NB4 (cell line): ENCODE measurements around the gene MX1.

Experiments used
- MYC ChIP-seq: IDR thresholded peaks from 2 replicates; pipeline ENCODE4 v1.6.1; 2011; ENCODE audit warnings: low read depth, low read length
- TF ChIP-seq, protein P1 (sequence below): IDR thresholded peaks from one replicate; pipeline ENCODE4 v1.5.1; 2012; ENCODE audit warnings: low read depth, low read length

DNA sequence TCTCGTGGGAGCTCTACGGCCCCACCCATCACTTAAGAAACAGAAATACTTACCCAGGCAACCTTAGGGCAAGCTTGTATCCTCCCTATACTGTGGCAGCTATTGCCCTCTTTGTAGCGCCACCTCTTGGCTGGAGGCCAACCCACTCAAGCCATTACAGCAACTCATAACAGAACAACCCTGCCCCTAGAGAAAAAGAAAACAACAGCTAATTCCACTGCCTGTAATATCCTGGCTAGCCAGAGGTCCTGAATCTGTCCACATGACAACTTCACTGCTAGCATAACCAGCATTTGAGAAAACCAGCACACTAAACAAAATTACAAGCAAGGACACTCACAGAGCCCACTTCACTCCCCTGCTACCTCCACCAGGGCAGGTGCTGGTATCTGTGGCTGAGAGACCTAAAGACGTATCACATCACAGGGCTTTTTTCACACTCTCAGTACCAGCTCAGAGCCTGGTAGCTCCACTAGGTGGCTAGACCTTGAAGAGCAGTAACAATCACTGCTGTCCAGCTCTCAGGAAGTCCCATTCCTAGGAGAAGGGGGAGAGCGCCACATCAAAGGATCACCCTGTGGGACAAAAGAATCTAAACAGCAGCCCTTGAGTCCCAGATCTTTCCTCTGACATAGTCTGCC is 14.5 kb upstream of the MX1 start:
- TF ChIP-seq, protein P1, sequence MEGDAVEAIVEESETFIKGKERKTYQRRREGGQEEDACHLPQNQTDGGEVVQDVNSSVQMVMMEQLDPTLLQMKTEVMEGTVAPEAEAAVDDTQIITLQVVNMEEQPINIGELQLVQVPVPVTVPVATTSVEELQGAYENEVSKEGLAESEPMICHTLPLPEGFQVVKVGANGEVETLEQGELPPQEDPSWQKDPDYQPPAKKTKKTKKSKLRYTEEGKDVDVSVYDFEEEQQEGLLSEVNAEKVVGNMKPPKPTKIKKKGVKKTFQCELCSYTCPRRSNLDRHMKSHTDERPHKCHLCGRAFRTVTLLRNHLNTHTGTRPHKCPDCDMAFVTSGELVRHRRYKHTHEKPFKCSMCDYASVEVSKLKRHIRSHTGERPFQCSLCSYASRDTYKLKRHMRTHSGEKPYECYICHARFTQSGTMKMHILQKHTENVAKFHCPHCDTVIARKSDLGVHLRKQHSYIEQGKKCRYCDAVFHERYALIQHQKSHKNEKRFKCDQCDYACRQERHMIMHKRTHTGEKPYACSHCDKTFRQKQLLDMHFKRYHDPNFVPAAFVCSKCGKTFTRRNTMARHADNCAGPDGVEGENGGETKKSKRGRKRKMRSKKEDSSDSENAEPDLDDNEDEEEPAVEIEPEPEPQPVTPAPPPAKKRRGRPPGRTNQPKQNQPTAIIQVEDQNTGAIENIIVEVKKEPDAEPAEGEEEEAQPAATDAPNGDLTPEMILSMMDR: peak; percentile 21
- TF ChIP-seq MYC: no peak
